DMS153 (cell line): ENCODE results near the gene CCDC157.

Experiments used
- DNase-seq: peaks from one replicate; lab custom pipeline; 2025; lab: John Stamatoyannopoulos, UW

Gene CCDC157

DNA sequence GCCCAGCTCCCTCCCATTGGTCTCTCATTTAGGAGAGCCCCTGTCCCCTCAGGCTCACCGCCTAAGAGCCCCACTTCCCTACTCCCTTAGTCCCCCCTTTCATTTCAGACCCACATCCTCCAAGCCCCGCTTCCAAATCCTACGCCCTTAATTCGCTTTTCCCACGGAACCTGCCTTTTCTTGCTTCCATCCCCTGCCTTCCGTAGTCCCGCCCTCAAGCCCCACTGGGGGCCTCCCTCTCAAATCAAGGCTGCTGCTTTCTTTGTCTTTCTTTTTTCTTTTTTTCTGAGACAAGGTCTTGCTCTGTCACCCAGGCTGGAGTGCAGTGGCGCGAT lies 396 bp downstream of the CCDC157 start:
- DNase-seq, result no peak

- no peak for DNase-seq
These were observed 926 bp downstream of the CCDC157 start for GRCh38 chr22:30357650-30358215.

- no peak for DNase-seq
These were observed 1.7 kb downstream of the CCDC157 start for GRCh38 chr22:30358541-30358940.

DNA sequence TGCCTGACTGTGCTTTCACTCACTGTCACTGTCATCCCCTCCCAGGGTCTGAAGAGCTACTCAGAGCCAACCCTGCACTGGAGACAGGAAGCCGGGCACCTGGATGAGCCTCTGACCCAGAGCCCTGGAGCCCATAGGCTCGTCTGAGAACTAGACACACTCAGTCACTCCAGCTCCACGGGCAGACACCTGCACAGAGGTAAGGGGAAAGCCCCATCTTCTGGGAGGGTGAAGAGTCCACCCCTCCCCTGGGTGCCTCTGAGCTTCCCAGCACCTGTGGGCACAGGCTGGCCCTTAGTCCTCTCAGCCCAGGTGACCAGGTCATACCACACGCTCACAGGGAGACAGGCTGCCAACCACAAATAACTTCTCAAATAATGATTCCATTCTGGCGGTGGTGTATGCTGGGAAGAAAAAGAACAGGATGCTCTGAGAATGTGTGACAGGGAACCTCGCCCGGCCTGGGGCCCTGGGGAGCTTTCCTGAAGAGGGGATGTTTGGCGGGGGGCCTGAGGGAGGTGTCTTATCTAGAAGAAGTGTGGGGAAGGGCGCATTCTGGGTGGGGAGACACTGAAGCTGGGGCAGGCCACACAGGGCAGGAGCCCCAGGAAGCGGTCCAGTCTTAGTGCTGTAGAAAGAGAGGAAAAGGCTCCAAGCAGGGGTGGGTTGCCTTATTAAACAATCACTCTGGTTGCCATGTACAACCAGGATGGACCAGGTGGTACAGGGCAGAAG lies 5.3 kb downstream of the CCDC157 start:
- DNase-seq, result no peak

DNA sequence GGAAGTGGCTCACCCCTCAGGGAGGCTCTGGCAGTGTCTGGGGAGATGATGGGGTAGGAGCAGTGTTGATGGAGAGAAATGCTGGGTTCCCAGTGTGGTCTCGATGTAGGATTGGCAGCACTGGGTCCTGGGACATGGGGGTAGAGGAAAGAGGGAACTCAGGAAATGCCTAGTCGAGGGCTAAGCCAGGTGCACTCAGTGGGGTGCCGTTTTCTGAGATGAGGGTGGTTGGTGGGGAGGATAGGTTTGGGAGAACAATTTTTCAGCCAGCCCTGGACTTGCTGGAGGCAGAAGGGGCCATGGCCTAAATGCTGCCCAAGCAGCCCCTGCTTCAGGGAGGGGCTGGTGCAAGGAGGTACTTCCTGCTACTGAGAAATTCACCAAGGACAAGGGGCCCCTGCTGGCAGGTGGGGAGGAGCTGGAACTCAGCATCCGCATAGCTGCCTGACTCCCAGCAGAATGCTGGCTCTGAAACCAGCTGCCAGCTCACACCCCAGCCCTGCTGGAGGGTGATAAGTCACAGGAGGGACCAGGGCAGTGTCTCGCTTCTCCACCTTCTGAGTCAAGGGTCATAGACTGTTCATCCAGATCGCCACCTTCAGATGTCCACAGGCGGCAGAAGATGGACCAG lies 6.0 kb downstream of the CCDC157 start:
- DNase-seq, result no peak

- DNase-seq, result no peak
These were observed 9.1 kb downstream of the CCDC157 start for GRCh38 chr22:30365891-30366290.

DNA sequence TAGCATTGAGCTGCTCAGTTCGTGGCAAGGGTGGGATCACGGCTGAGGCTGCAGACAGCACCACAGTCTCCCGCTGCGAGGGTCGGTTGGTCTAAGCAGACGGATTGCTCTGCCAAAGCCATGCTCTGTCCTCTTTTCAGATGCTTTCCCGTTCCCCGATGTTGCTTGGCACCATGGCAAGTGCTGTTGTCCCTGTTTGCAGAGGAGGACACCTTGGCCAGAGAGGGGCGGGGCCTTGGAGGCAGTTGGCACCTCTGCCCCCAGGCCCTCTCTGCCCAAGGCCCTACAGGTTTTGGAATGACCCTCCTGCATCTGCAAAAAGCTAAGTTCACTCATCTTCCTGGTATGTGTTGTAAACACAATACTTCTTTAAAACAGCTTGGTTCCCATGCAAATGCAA lies 11.6 kb downstream of the CCDC157 start:
- no peak for DNase-seq

GRCh38 chr22:30370641-30371230 lies 13.9 kb downstream of the CCDC157 start:
- DNase-seq, result no peak

- DNase-seq, result no peak
These were observed 14.5 kb downstream of the CCDC157 start for GRCh38 chr22:30371321-30371720.

DNA sequence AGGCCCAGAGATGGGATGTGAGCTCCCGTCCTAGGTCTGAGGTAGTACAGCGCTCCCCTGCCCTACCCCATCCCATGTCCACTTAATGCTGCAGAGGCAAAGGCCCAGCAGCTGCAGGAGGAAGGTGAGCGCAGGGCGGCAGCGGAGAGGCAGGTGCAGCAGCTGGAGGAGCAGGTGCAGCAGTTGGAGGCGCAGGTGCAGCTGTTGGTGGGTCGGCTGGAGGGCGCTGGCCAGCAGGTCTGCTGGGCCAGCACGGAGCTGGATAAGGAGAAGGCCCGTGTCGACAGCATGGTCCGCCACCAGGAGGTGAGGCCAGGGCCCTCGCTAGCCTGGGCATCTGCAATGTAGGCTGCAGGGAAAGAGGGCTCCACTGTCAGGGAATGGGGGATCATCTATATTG lies 15.2 kb downstream of the CCDC157 start:
- peak; percentile 33 for DNase-seq

DNA sequence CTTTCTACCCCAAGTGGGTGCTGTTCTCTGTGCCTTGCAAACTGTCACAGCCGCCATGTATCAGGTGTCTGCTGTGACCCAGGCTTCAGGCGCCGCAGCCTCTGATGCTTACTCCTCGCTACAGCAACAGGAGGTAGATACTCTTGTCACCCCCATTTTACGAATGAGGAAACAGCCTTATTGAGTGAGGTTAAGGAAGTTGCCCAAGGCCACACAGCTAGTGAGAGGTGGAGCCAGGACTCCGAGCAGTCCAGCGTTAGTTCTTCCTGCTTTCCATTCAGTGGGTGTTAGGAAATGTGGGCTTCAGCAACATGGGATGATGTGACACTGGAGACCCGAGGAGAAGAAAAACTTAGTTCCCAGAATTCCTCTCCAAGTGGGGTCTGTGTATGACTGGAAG lies 16.1 kb downstream of the CCDC157 start:
- no peak for DNase-seq

DNA sequence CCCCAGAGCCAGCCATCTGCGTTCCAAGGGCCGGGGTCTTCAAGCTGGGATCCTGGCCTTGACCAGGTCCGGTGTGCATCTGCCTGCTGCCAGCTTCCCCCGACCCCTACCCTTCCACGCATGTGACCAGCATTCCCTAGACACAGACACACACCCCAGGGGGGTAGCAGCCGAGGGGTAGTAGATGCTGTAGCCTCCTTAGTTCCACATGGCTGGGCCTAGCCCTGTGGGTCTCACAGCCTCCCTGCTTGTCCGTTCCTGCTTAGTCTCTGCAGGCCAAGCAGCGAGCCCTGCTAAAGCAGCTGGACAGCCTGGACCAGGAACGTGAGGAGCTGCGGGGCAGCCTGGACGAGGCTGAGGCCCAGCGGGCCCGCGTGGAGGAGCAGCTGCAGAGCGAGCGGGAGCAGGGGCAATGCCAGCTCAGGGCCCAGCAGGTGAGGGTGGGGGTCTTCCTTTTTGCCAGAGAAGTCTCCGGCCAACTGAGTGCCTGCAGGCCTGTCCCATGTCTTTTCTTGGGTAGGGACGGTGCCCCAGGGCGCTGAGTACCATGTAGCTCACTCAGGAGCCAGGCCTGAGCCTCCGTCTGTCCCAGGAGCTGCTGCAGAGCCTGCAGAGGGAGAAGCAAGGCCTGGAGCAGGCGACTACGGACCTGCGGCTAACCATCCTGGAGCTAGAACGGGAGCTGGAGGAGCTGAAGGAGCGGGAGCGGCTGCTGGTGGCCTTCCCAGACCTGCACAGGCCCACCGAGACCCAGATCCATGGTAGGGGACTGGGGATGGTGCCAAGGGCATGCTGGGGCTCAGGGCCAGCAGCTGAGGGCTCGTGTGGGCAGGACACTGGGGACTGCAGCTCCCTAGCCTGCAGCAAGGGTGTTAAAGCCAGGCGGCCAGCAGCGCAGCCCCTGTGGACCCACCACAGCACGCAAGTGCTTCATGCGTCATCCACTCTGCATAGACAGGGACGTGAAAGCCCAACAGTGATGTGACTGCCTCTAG lies 16.8 kb downstream of the CCDC157 start:
- no peak for DNase-seq

DNA sequence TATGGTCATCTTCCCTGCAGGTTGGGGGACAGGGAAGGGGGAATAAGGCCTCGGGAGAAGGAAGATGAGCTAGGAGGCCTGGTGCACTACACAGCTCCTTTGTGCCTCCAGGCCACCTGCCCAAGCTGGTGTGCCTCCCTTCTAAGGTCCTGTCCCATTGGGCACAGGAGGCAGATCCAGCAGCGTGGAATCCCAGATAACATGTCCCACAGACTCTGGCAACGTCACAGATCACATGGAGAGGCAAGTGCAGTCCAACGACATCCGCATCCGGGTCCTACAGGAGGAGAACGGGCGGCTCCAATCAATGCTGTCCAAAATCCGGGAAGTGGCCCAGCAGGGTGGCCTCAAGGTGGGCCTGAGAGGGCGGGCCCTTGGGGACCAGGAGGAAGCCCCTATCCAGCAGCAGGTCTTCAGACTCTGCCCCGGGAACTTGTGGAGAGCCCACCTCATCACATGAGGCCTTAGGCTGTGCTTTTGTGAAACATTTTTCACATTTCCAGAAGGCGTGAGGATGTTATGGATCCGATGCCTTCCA lies 18.6 kb downstream of the CCDC157 start:
- no peak for DNase-seq

DNA sequence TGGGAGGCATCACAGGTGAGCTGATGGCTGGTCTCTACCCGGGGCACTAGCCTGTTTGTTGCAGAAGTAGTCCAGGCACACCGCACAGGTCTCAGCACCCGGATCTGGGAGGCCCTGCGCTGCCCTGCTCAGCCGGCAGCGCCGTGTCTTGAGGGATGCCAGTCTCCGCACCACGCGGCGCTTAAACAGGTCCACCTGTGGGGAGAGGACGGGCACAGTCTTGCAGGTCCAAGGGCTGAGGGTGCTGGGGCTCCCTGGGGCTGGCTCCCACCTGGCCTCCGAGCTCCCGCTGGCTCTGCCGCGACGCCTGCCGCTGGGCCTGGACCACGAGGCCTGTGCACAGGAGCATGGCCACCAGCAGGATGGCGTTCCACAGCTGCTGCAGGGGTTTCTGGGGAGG lies 23.2 kb downstream of the CCDC157 start:
- no peak for DNase-seq

GRCh38 chr22:30381264-30381663 lies 24.5 kb downstream of the CCDC157 start:
- DNase-seq, result no peak

DNA sequence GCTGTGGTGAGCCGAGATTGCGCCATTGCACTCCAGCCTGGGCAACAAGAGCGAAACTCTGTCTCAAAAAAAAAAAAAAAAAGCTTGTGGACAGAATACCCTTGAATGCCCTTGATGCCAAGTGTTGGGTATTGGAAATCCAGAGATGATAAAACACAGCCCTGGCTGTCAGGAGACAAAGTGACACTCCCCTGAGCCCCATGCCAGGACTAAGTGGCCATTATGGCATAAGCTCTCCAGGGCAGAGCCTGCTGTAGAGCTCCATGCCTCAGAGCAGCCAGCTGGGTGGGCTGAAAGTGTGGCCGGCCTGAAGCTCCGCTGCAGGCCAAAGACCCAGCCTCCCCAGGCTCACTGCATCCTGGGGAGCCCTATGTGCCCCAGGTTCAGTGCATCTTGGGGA lies 25.5 kb downstream of the CCDC157 start:
- no peak for DNase-seq

DNA sequence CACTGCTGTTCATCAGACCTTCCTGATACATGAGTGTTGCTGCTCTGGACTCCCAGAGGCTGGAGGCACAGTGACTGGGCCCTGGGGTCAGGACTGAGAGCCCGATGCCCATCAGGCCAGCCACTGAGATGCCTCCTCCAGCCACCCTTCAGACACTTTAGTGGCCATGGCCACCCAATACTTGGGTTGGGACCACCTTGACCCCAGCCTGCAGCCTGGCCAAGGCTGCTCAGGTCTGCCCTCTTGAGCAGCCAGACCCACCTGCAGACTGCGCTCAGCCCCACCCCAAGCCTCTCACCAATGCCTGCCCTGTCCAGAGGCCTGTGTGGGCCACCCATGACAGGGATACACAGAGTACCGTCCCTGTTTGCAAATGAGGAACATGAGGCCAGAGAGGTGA lies 26.3 kb downstream of the CCDC157 start:
- no peak for DNase-seq

DNA sequence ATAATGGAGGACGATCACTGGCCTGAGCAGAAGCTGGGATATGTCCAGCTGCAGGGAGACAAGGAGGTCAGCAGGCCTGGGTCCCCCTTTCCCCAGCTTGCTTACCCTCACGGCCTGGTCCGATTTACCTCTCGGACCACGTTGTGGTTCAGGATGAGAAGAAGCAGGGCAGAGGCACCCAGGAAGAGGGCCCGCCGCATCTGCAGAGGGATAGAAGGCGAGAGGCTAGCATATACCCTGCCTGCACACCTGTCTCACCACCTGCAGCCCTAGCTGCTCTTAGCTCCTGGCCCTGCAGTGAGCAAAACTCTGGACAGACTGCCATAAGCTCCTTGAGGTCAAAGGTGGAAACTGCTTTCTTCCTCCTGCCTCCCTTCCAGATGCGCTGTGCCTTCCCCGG lies 29.1 kb downstream of the CCDC157 start:
- DNase-seq, result no peak

GRCh38 chr22:30386608-30386959 lies 29.8 kb downstream of the CCDC157 start:
- no peak for DNase-seq

- peak; percentile 52 for DNase-seq
These were observed 30.4 kb downstream of the CCDC157 start, which contains the start of gene RNF215 for GRCh38 chr22:30386960-30387827. TSS of gene RNF215 (minus strand) at chr22:30387411. CDS start at chr22:30387313, 98 bp downstream.
